ENCODE measurements around the gene COBLL1.
A peak's percentile ranks its signal among the peaks of the same experiment; 100 is the strongest.

Gene COBLL1

GRCh38 chr2:164840930-164841718 is 499 bp downstream of the COBLL1 start:
- DNase-seq = peak; percentile 47
- Mint-ChIP-seq H3K4me3 (peak overlapping the region; percentile 65), H3K27ac (no peak overlapping the region), H3K36me3 (ENCODE audit: low read depth) (no peaks in the 10 kb centered on the region), H3K4me1 (ENCODE audit: low read depth) (peaks cover 11% of the 10 kb centered on the region), H3K9me3 (no peaks in the 10 kb centered on the region), H3K27me3 (peaks cover 62% of the 10 kb centered on the region)

- no peak overlapping the region for H3K27ac Mint-ChIP-seq
- peaks cover 62% of the 10 kb centered on the region for H3K27me3 Mint-ChIP-seq
- H3K4me3 Mint-ChIP-seq = peak overlapping the region; percentile 65
- peaks cover 11% of the 10 kb centered on the region for H3K4me1 Mint-ChIP-seq (ENCODE audit: low read depth)
- H3K9me3 Mint-ChIP-seq = no peaks in the 10 kb centered on the region
- peak; percentile 24 for DNase-seq
- H3K36me3 Mint-ChIP-seq (ENCODE audit: low read depth) = no peaks in the 10 kb centered on the region
Measured at GRCh38 chr2:164840458-164840929, 1.1 kb downstream of the COBLL1 start.

- H3K27me3 Mint-ChIP-seq = peaks cover 61% of the 10 kb centered on the region
- H3K27ac Mint-ChIP-seq = no peak overlapping the region
- H3K4me3 Mint-ChIP-seq = no peak overlapping the region
- H3K36me3 Mint-ChIP-seq (ENCODE audit: low read depth) = no peaks in the 10 kb centered on the region
- no peak for DNase-seq
- H3K4me1 Mint-ChIP-seq (ENCODE audit: low read depth) = peaks cover 11% of the 10 kb centered on the region
- H3K9me3 Mint-ChIP-seq = no peaks in the 10 kb centered on the region
Measured at GRCh38 chr2:164839914-164840457, 1.6 kb downstream of the COBLL1 start.

GRCh38 chr2:164837807-164838206 is 3.8 kb downstream of the COBLL1 start:
- Mint-ChIP-seq H3K27me3 (peaks cover 49% of the 10 kb centered on the region), H3K27ac (no peak overlapping the region), H3K4me3 (no peak overlapping the region), H3K36me3 (ENCODE audit: low read depth) (no peaks in the 10 kb centered on the region), H3K4me1 (ENCODE audit: low read depth) (peaks cover 11% of the 10 kb centered on the region), H3K9me3 (no peaks in the 10 kb centered on the region)
- DNase-seq = no peak

- Mint-ChIP-seq H3K4me3 (no peak overlapping the region), H3K27ac (no peak overlapping the region), H3K36me3 (ENCODE audit: low read depth) (no peaks in the 10 kb centered on the region), H3K4me1 (ENCODE audit: low read depth) (peaks cover 8% of the 10 kb centered on the region), H3K27me3 (peaks cover 44% of the 10 kb centered on the region), H3K9me3 (no peaks in the 10 kb centered on the region)
- no peak for DNase-seq
Measured at GRCh38 chr2:164836907-164837306, 4.7 kb downstream of the COBLL1 start.

GRCh38 chr2:164835302-164835701 is 6.3 kb downstream of the COBLL1 start:
- Mint-ChIP-seq H3K27me3 (peaks cover 36% of the 10 kb centered on the region), H3K27ac (no peak overlapping the region), H3K4me3 (no peak overlapping the region), H3K9me3 (no peaks in the 10 kb centered on the region), H3K4me1 (ENCODE audit: low read depth) (peaks cover 3% of the 10 kb centered on the region), H3K36me3 (ENCODE audit: low read depth) (no peaks in the 10 kb centered on the region)
- no peak for DNase-seq

- Mint-ChIP-seq H3K4me3 (no peak overlapping the region), H3K36me3 (ENCODE audit: low read depth) (no peaks in the 10 kb centered on the region), H3K27ac (no peak overlapping the region), H3K4me1 (ENCODE audit: low read depth) (no peaks in the 10 kb centered on the region), H3K27me3 (peaks cover 9% of the 10 kb centered on the region), H3K9me3 (no peaks in the 10 kb centered on the region)
- no peak for DNase-seq
Measured at GRCh38 chr2:164831887-164832286, 9.7 kb downstream of the COBLL1 start.

GRCh38 chr2:164831180-164831579 is 10.4 kb downstream of the COBLL1 start:
- no peak overlapping the region for H3K27ac Mint-ChIP-seq
- no peaks in the 10 kb centered on the region for H3K36me3 Mint-ChIP-seq (ENCODE audit: low read depth)
- H3K27me3 Mint-ChIP-seq = peaks cover 4% of the 10 kb centered on the region
- H3K9me3 Mint-ChIP-seq = no peaks in the 10 kb centered on the region
- H3K4me1 Mint-ChIP-seq (ENCODE audit: low read depth) = no peaks in the 10 kb centered on the region
- DNase-seq = no peak
- H3K4me3 Mint-ChIP-seq = no peak overlapping the region

GRCh38 chr2:164826293-164827243 is 15.1 kb downstream of the COBLL1 start:
- H3K4me3 Mint-ChIP-seq = no peak overlapping the region

GRCh38 chr2:164824872-164825271 is 16.8 kb downstream of the COBLL1 start:
- no peaks in the 10 kb centered on the region for H3K4me1 Mint-ChIP-seq (ENCODE audit: low read depth)
- no peaks in the 10 kb centered on the region for H3K27me3 Mint-ChIP-seq
- no peaks in the 10 kb centered on the region for H3K36me3 Mint-ChIP-seq (ENCODE audit: low read depth)
- no peak for DNase-seq
- H3K4me3 Mint-ChIP-seq = no peak overlapping the region
- no peaks in the 10 kb centered on the region for H3K9me3 Mint-ChIP-seq
- no peak overlapping the region for H3K27ac Mint-ChIP-seq

More at GRCh38 chr2:164826293-164827243, 15.1 kb downstream of the COBLL1 start:
- Mint-ChIP-seq H3K4me1 (ENCODE audit: low read depth) (no peaks in the 10 kb centered on the region), H3K36me3 (ENCODE audit: low read depth) (no peaks in the 10 kb centered on the region), H3K9me3 (no peaks in the 10 kb centered on the region), H3K27me3 (no peaks in the 10 kb centered on the region), H3K27ac (no peak overlapping the region)
- DNase-seq = no peak

- Mint-ChIP-seq H3K9me3 (no peaks in the 10 kb centered on the region), H3K4me3 (no peak overlapping the region), H3K36me3 (ENCODE audit: low read depth) (no peaks in the 10 kb centered on the region), H3K4me1 (ENCODE audit: low read depth) (no peaks in the 10 kb centered on the region), H3K27me3 (no peaks in the 10 kb centered on the region), H3K27ac (no peak overlapping the region)
- DNase-seq = no peak
Measured at GRCh38 chr2:164823126-164823525, 18.5 kb downstream of the COBLL1 start.

- Mint-ChIP-seq H3K36me3 (ENCODE audit: low read depth) (no peaks in the 10 kb centered on the region), H3K27me3 (no peaks in the 10 kb centered on the region), H3K4me3 (no peak overlapping the region), H3K4me1 (ENCODE audit: low read depth) (no peaks in the 10 kb centered on the region), H3K9me3 (no peaks in the 10 kb centered on the region), H3K27ac (no peak overlapping the region)
- no peak for DNase-seq
Measured at GRCh38 chr2:164821338-164821737, 20.3 kb downstream of the COBLL1 start.

GRCh38 chr2:164818149-164819136 is 23.2 kb downstream of the COBLL1 start:
- no peaks in the 10 kb centered on the region for H3K27me3 Mint-ChIP-seq
- no peak overlapping the region for H3K4me3 Mint-ChIP-seq
- no peak overlapping the region for H3K27ac Mint-ChIP-seq
- DNase-seq = no peak
- H3K9me3 Mint-ChIP-seq = no peaks in the 10 kb centered on the region
- no peaks in the 10 kb centered on the region for H3K4me1 Mint-ChIP-seq (ENCODE audit: low read depth)
- no peaks in the 10 kb centered on the region for H3K36me3 Mint-ChIP-seq (ENCODE audit: low read depth)

- Mint-ChIP-seq H3K4me3 (no peak overlapping the region), H3K36me3 (ENCODE audit: low read depth) (no peaks in the 10 kb centered on the region), H3K9me3 (no peaks in the 10 kb centered on the region), H3K27me3 (no peaks in the 10 kb centered on the region), H3K27ac (no peak overlapping the region), H3K4me1 (ENCODE audit: low read depth) (no peaks in the 10 kb centered on the region)
- DNase-seq = no peak
Measured at GRCh38 chr2:164816900-164817299, 24.7 kb downstream of the COBLL1 start.

Measured in activated T-cell treated with anti-CD3 and anti-CD28 coated beads, Interleukin-2, amount 50 U/mL, for 24 hours (primary cell).